K562 (cell line): Measurements from ENCODE around the gene KPTN. TPM values are rescaled to one million over a fixed set of nuclear protein-coding genes. Genes with fewer than 3 reads are reported as not detected.

Source experiments
- ZNF175 ChIP-seq: fragments of 200-800 bp; sonication (Bioruptor generic); IDR thresholded peaks from 2 replicates; pipeline ENCODE4 v1.6.1; 2016; ENCODE audit warnings: low read depth, mild to moderate bottlenecking, missing genetic modification characterization, missing compliant biosample characterization
- polyA plus RNA-seq, 8 experiments: library from polyadenylated mRNA; depleted of rRNA in 4 of 8; stranded (reverse) in 5 of 8; unstranded in 3 of 8; fragments of >200 nt; fragmentation: Nextera tagmentation in 2 of 8; fragmentation: Illumina TruSeq in 1 of 8; extraction: Ambion mirVana in 2 of 8; extraction: Trizol in 1 of 8; gene quantifications; 2 replicates each; pipeline versions ENCODE4 v1.2.1 to v1.2.3, GENCODE V29; 2011 to 2014; ENCODE audit warnings: inconsistent platforms in 1 of 8, missing spikeins in 1 of 8
- total RNA-seq, 7 experiments: library from RNA; depleted of rRNA in 6 of 7; stranded (reverse); fragments of >200 nt in 6 of 7; fragmentation: Illumina TruSeq in 2 of 7; extraction: Trizol in 2 of 7; gene quantifications; 2 replicates each; pipeline versions ENCODE4 v1.2.1 to v1.2.3, GENCODE V29; 2011 to 2021; ENCODE audit warnings: low replicate concordance in 1 of 7
- TF ChIP-seq, protein P1 (sequence below), 2 experiments: fragments of 450-650 bp; IDR thresholded peaks; 2 replicates each; pipeline ENCODE4 v1.6.1; 2016; ENCODE audit warnings: mild to moderate bottlenecking in 2 of 2, borderline replicate concordance in 1 of 2, low read depth in 1 of 2, moderate library complexity in 1 of 2

KPTN gene
- total and polyA plus RNA-seq, 9 of the 15 experiments (the other 6 are each of a cell fraction or from before 2014, with no cell fraction given), result 0.56 to 18.2 (median 8.5) TPM

DNA sequence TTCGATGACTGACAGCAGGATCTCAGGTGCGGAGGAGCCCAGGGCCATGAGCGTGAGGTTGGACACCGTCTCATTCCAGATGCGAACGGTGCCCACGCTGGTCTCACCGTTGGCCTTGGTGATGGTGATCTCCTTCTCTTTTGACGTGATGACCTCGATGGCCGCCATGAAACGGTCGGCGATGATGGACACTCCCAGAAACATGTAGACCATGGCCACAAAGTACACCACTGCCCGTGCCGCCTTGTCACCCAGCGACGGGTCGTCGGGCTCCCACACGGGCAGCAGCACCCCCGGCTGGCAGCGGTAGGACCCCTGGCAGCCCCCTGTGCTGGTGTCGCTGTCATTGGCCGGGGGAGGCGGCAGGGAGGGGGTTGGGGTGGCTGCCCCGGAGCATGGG is 18.1 kb downstream of the KPTN start (continued):
- TF ChIP-seq, protein P1, sequence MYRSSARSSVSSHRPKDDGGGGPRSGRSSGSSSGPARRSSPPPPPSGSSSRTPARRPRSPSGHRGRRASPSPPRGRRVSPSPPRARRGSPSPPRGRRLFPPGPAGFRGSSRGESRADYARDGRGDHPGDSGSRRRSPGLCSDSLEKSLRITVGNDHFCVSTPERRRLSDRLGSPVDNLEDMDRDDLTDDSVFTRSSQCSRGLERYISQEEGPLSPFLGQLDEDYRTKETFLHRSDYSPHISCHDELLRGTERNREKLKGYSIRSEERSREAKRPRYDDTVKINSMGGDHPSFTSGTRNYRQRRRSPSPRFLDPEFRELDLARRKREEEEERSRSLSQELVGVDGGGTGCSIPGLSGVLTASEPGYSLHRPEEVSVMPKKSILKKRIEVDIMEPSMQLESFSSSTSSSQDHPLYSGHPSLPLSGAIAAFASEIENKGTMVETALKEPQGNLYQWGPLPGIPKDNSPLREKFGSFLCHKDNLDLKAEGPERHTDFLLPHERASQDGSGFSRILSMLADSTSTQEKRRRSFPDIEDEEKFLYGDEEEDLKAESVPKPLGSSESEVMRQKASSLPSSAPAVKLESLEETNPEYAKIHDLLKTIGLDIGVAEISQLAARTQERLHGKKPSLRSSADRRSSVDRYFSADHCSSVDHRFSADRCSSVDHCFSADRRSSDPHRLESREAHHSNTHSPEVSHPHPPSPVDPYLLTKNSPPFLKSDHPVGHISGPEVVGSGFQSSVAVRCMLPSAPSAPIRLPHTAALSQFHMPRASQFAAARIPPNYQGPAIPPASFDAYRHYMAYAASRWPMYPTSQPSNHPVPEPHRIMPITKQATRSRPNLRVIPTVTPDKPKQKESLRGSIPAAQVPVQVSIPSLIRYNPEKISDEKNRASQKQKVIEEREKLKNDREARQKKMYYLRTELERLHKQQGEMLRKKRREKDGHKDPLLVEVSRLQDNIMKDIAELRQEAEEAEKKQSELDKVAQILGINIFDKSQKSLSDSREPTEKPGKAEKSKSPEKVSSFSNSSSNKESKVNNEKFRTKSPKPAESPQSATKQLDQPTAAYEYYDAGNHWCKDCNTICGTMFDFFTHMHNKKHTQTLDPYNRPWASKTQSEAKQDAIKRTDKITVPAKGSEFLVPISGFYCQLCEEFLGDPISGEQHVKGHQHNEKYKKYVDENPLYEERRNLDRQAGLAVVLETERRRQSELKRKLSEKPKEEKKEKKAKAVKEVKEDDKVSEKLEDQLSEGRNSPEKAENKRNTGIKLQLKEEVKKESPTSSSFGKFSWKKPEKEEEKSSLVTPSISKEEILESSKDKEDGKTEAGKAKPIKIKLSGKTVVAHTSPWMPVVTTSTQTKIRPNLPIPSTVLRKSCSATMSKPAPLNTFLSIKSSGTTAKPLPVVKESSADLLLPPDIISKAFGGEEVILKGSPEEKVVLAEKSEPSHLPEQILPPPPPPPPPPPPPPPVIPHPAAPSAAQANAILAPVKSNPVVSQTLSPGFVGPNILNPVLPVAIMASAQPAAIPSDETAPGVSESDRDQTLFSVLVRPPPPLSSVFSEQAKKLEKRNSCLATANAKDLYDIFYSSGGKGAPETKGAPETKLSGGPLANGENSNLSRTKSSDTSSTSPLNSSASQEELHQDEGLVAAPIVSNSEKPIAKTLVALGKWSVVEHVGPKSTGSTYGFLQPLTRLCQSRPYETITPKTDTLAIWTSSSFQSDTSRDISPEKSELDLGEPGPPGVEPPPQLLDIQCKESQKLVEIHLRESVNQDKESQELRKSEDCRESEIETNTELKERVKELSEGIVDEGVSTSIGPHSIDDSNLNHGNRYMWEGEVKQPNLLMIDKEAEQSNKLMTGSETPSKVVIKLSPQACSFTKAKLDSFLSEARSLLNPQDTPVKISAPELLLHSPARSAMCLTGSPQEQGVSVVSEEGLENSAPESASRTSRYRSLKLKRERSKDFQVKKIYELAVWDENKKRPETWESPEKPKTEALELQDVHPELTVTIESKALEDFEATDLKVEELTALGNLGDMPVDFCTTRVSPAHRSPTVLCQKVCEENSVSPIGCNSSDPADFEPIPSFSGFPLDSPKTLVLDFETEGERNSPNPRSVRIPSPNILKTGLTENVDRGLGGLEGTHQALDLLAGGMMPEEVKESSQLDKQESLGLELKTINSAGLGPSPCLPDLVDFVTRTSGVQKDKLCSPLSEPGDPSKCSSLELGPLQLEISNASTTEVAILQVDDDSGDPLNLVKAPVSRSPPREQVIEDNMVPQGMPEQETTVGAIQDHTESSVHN (IDR thresholded peaks at IDR 0.05; ENCODE audit: borderline replicate concordance in 1 of 2, low read depth in 1 of 2), result no peak
- TF ChIP-seq ZNF175, result no peak
